A673 (cell line): Measurements from ENCODE around the gene DIP2A. TPM values are rescaled to one million over a fixed set of nuclear protein-coding genes. Genes with fewer than 3 reads are reported as not detected.

Experiments
- BruUV-seq: library from RNA; stranded (reverse); fragments of 400-500 nt; replicated peaks from 2 replicates; lab custom pipeline; 2021; lab: Mats Ljungman, UMichigan
- CTCF ChIA-PET: fragments of 300-600 bp; sonication (Branson Sonifier 250); formaldehyde crosslinking; loops from one replicate; lab custom pipeline; 2022; ENCODE audit warnings: antibody characterized with exemption; lab: Charles Lee
- POLR2A ChIA-PET: fragments of 300-600 bp; sonication (Branson Sonifier 250); formaldehyde crosslinking; loops from one replicate; lab custom pipeline; 2022; ENCODE audit warnings: antibody characterized with exemption; ENCODE audit not compliant: low non-redundant PET; lab: Charles Lee
- DNase-seq: peaks from one replicate; pipeline ENCODE4 v3.0.0-alpha.2; 2015; ENCODE audit warnings: low spot score
- H3K27ac ChIP-seq: fragments of 200-600 bp; sonication (generic); 2 replicates; pipeline ENCODE4 v1.5.1; 2016; ENCODE audit warnings: mixed run types, low read depth, mild to moderate bottlenecking, mixed read lengths, antibody characterized with exemption, low read length; ENCODE audit not compliant: poor library complexity, severe bottlenecking
- H3K27me3 ChIP-seq: fragments of 200-600 bp; sonication (generic); replicated peaks from 2 replicates; pipeline ENCODE4 v1.6.1; 2017; ENCODE audit warnings: mixed run types, low read depth, mild to moderate bottlenecking, mixed read lengths, antibody characterized with exemption, low read length; ENCODE audit not compliant: insufficient read depth, poor library complexity
- H3K36me3 ChIP-seq: fragments of 200-600 bp; sonication (generic); 2 replicates; pipeline ENCODE4 v1.6.1; 2016; ENCODE audit warnings: mixed run types, mild to moderate bottlenecking, mixed read lengths, antibody characterized with exemption, low read length; ENCODE audit not compliant: insufficient read depth, poor library complexity, severe bottlenecking
- H3K4me1 ChIP-seq: fragments of 200-600 bp; sonication (generic); 2 replicates; pipeline ENCODE4 v1.6.1; 2017; ENCODE audit warnings: mixed run types, mild to moderate bottlenecking, mixed read lengths, antibody characterized with exemption, low read length; ENCODE audit not compliant: insufficient read depth, poor library complexity, severe bottlenecking
- H3K4me3 ChIP-seq: fragments of 200-600 bp; sonication (generic); 2 replicates; pipeline ENCODE4 v1.5.1; 2016; ENCODE audit warnings: low read depth, mixed run types, mild to moderate bottlenecking, mixed read lengths, low read length; ENCODE audit not compliant: poor library complexity, severe bottlenecking
- H3K9me3 ChIP-seq: fragments of 200-600 bp; sonication (generic); 2 replicates; pipeline ENCODE4 v1.6.1; 2016; ENCODE audit warnings: mixed run types, low read depth, mild to moderate bottlenecking, mixed read lengths, antibody characterized with exemption, low read length; ENCODE audit not compliant: poor library complexity, severe bottlenecking
- EZH2 ChIP-seq: fragments of 200-600 bp; sonication (generic); IDR thresholded peaks from 2 replicates; pipeline ENCODE4 v1.6.1; 2017; ENCODE audit warnings: borderline replicate concordance, low read depth, mild to moderate bottlenecking, mixed read lengths, antibody characterized with exemption, low read length; ENCODE audit not compliant: poor library complexity, severe bottlenecking
- intact Hi-C: fragments of 100-400 bp; cut with micrococcal nuclease; formaldehyde crosslinking; loops from one replicate; pipeline ENCODE4 v1.10.0; 2022; ENCODE audit not compliant: unreplicated experiment
- total RNA-seq: library from RNA; stranded (reverse); gene quantifications from 2 replicates; pipeline ENCODE4 v1.2.3, GENCODE V29; 2021
- TF ChIP-seq, protein P1 (sequence below): fragments of 300-800, 200-600 bp; sonication (generic); conservative IDR thresholded peaks from 2 replicates; pipeline ENCODE4 v1.5.1; 2017; ENCODE audit warnings: low read depth, mild to moderate bottlenecking, antibody characterized with exemption, low read length, moderate library complexity, mixed read lengths

DIP2A gene
- total RNA-seq, 1 experiment from 2014 or later = 37.3 TPM

DNA sequence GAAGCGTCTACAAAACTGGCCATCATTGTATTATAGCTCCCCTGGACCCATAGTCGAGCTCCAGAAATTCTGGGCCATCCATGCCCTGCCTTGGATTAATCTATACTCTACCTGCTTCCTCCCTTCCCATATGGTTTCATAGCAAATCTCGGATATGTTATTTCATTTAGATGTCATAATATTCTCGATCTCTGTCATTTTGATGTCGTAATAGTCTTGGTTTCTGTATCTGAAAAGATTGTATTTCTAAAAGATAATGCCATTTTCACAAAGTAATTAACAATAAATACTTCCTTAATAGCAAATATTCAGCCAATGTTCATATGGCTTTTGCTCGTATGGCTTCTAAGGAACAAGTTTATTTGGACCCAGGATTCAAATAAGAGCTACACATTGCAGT lies 35.1 kb downstream of the DIP2A start:
- POLR2A ChIA-PET = no interaction called here
- peaks cover 18% of the 10 kb centered on the region for H3K36me3 ChIP-seq
- intact Hi-C loops = no loop called here

DNA sequence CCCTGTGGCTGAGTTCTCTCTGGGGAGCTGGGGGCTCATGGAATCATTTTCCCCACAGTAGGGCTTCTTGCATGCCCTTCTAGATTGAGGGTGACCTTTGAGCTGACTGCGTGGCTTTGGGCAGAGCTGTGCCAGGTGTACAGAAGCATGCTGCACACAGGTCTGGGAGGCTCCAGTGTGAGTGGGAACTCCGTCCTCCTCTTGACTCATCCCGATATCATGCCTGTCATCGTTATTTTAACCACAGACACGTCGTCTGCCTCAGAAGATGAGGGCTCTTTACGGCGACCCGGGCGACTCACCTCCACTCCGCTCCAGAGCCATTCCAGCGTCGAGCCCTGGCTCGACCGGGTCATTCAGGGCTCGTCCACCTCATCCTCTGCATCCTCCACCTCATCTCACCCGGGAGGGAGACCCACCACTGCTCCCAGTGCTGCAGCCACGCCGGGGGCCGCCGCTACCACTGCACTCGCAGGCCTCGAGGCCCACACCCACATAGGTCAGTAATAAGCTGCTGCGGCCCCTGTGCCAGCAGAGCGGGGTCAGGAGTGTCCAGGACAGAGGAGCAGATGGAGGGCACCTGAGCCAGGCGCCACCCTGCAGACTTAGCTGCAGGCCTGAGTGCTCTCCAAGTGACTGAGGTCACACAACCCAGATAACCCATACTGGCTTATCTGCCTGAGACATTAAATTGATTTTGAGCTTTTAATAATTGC lies 39.8 kb downstream of the DIP2A start:
- no peaks in the 10 kb centered on the region for H3K9me3 ChIP-seq
- no peak for DNase-seq
- no peak for TF ChIP-seq EZH2
- TF ChIP-seq, protein P1, sequence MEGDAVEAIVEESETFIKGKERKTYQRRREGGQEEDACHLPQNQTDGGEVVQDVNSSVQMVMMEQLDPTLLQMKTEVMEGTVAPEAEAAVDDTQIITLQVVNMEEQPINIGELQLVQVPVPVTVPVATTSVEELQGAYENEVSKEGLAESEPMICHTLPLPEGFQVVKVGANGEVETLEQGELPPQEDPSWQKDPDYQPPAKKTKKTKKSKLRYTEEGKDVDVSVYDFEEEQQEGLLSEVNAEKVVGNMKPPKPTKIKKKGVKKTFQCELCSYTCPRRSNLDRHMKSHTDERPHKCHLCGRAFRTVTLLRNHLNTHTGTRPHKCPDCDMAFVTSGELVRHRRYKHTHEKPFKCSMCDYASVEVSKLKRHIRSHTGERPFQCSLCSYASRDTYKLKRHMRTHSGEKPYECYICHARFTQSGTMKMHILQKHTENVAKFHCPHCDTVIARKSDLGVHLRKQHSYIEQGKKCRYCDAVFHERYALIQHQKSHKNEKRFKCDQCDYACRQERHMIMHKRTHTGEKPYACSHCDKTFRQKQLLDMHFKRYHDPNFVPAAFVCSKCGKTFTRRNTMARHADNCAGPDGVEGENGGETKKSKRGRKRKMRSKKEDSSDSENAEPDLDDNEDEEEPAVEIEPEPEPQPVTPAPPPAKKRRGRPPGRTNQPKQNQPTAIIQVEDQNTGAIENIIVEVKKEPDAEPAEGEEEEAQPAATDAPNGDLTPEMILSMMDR = no peak
- BruUV-seq = no TSS peak
- H3K27ac ChIP-seq = no peak overlapping the region
- H3K4me1 ChIP-seq = peaks cover 11% of the 10 kb centered on the region
- no peak overlapping the region for H3K4me3 ChIP-seq
- intact Hi-C loops = no loop called here
- ChIA-PET POLR2A (interaction anchor here (0.5 kb wide), 1 partner anchor 16 kb away, joined by 4 read pairs; no protein-coding TSS in a partner anchor), CTCF (no interaction called here)
- H3K36me3 ChIP-seq = peaks cover 12% of the 10 kb centered on the region
- H3K27me3 ChIP-seq = no peaks in the 10 kb centered on the region

More for the DNA sequence above, 35.1 kb downstream of the DIP2A start:
- BruUV-seq = no TSS peak
- H3K27ac ChIP-seq = no peak overlapping the region
- no peaks in the 10 kb centered on the region for H3K27me3 ChIP-seq
- H3K9me3 ChIP-seq = no peaks in the 10 kb centered on the region
- DNase-seq = no peak
- CTCF ChIA-PET = no interaction called here
- no peak for TF ChIP-seq EZH2
- TF ChIP-seq, protein P1 = no peak
- H3K4me3 ChIP-seq = no peak overlapping the region
- H3K4me1 ChIP-seq = no peaks in the 10 kb centered on the region

DNA sequence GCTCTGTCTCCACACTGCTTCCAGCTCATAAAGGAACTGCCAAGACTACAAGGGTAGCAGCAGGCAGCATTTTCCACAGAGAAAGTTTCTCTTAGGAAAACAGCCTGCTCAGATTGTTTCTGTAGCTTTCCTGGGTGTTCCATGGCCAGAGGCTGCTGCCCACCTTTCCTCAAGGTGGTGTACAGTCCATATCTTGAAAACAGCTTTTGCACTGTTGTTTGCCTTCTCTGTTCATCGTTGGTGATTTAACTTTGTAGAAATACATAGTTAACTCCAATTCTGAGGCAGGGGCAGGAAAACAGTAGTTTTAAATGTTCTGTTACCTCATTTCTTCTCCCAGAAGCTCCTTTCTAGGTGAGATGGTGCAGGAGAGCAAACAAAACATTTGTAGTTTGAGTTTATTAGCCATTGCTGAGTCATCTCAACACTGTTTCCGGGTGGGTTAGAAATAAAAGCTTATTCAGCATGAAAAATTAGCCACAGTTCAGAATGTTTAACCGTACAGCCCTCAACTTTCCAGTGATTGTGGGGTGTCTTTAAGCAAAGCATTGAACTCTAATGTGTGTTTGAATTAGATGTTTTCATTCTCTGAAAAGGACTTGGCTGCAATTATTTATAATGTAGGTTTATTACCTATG lies 41.7 kb downstream of the DIP2A start:
- no TSS peak for BruUV-seq
- no peak overlapping the region for H3K4me3 ChIP-seq
- TF ChIP-seq, protein P1 = no peak
- TF ChIP-seq EZH2 = no peak
- H3K4me1 ChIP-seq = peaks cover 11% of the 10 kb centered on the region
- ChIA-PET POLR2A (no interaction called here), CTCF (no interaction called here)
- no peaks in the 10 kb centered on the region for H3K27me3 ChIP-seq
- peaks cover 18% of the 10 kb centered on the region for H3K36me3 ChIP-seq
- H3K27ac ChIP-seq = peak overlapping the region; percentile 62
- H3K9me3 ChIP-seq = no peaks in the 10 kb centered on the region
- intact Hi-C loops = no loop called here
- DNase-seq = peak; percentile 40
